Activated CD4-positive, alpha-beta T cell treated with anti-CD3 and anti-CD28 coated beads, Interleukin-2, amount 50 U/mL, for 16 hours (primary cell): ENCODE results near the gene AHR.

ENCODE experiments used
- DNase-seq: peaks from one replicate; pipeline ENCODE4 v3.0.0-alpha.2; 2020

Gene AHR

GRCh38 chr7:17305387-17306171 is 7.1 kb downstream of the AHR start:
- peak; percentile 46 for DNase-seq

GRCh38 chr7:17307000-17307399 is 8.5 kb downstream of the AHR start:
- DNase-seq = peak; percentile 20

GRCh38 chr7:17307558-17307957 is 9.1 kb downstream of the AHR start:
- no peak for DNase-seq

DNA sequence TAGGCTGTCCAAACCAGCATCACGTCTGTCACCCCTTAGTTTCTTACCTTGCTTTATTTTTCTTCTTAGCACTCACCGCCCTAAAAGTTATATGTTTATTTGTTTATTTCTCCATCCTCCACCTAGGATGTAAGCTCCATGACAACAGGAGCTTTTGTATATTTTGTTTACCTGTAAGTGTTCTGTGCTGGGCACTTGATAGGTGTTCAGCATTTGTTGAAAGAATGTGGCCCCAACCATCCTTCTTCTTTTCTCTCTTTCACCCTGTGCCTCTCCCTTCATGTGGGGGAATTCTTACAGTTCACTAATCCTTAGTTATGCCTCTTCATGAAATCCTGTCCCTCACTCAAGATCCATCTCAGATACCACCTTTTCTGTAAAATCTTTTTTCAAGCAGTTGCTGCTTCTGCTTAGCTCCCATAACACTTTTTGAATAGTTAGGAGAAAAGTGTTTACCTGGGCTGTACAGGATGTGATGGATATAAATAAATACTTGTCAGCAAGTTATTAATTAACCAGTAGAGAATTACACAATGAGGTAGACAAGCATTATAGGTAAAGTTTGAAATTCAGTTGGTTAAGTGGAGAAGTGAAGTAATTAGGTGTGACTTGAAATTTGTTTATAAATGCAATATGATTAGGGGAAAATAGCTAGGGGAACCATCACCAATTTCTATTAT is 9.7 kb downstream of the AHR start:
- no peak for DNase-seq

DNA sequence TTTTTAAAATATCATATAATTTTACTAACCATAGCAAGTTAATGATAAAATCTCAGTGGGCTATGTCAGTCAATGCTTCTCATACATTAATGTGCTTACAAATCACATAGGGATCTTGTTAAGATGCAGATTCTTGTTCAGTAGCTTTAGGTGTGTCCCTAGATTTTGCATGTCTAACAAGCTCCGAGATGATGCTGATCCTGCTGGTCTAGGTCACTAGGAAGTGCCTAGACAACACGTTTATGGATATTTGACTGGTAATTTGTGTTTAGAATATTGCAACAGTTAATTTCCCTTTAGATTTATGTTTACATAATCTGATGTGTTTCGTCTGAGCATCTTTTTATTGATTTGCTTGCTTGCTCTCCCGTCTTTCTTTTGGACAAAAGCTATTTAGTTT is 12.7 kb downstream of the AHR start:
- no peak for DNase-seq

DNA sequence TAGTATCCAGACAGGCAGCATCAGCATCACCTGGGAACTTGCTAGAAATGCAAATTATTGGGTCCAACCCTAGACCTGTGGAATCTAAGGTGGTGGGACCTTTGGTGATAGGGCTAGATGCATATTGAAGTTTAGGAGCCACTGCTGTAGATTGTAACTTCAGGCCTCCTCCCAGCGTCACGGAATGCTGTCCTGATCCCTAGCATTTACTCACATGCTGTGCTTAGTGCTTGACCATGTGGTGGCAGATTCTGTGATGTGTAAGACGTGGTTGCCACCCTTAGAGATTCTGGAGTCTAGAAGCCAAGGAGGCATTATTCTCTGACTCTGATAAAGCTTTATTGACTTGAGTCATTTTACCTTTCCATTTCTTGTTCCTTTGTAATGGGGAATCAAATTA is 13.5 kb downstream of the AHR start:
- DNase-seq = no peak

GRCh38 chr7:17312641-17313040 is 14.2 kb downstream of the AHR start:
- no peak for DNase-seq

DNA sequence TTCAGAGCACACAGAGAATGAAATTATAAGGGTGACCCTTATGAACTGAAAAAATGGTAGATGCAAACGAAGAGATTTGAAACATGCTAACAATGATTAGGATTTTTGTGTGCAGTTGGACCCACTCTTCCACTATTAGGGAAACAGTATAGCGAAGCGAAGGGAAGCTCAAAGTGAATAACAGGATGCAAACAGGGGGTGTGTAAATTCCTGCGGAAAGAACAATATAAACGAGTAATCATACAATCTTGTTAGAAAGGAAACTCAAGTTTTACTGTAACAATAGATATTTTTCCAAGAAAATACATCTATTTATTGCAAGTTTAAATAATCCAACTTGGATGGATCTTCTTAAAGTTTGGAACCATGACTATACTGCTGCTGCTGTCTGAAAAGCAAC is 14.7 kb downstream of the AHR start:
- DNase-seq = no peak

DNA sequence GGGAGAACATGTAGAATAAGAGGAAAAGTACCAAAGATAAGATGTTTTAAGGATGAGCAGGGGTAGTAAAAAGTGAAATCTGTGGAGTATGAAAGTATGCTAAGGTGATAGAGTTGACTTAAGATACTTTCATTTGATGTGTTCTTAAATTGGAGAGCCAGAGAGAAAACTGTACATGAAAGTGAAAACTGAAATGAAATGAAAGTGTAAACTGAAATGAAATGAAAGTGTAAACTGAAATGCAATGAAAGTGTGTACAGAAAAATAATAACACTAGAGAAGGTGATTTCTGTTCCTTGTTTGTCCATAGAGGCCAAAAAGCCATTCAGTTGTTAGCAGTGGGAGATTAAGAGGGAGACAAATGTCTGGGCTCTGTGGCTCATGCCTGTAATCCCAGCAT is 17.5 kb downstream of the AHR start:
- DNase-seq = peak; percentile 12

- DNase-seq = no peak
Observed at GRCh38 chr7:17318146-17318545, 19.7 kb downstream of the AHR start.

- no peak for DNase-seq
Observed at GRCh38 chr7:17319164-17320101, 21.0 kb downstream of the AHR start.

DNA sequence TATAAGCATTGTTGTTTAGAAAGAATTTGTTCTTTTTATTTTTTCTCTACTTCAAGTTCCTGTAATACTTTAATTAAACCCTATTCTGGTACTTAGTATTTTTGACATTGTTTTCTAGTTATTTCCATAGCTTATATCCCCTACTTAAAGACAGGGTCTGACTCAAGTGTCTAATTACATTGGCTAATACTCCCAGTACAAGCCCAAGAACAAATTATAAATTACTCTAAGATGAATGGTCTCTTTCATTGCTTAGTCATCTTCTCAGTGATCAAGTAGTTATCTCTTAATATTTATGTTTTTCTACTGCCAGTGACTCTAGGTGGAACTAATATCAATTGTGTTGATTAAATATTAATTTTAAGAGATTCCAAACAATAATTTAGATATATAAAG is 21.6 kb downstream of the AHR start:
- no peak for DNase-seq

DNA sequence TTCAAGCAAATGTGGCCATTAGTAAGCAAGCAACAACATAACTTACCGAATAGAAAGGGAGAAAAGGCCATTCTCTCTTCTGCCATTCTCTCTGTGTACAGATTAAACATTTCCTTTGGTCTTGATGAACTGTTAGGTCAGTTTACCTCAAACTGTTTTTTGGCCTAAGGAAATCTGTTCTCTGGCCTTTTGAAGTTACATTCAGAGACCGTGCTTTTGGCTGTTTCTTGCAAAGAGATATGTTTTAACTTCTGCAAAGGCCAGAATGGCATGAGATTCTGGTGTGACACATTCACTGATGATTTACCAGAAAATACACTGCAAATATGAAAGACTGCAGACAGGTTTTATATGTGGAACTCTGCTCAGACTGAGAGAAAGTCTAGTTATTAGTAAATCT is 22.2 kb downstream of the AHR start:
- DNase-seq = no peak

GRCh38 chr7:17325364-17325763 is 26.9 kb downstream of the AHR start:
- no peak for DNase-seq

DNA sequence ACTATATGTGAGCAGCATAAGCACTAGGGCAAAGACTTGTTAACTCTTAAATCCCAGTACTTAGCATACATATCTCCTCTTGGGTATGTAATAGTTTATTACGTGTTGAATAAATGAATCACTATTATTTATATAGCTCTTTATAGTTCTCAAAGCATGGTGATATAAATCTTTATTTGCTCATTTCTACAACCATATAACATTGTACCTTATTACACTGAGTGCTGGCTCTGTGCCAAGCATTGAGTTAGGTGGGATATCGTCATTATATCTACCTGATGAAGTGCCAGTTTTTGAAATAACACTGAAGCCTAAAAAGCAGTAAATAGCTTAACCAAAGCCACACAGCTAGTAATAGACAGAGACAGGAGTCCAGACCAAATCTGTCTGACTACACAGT is 27.9 kb downstream of the AHR start:
- DNase-seq = no peak

DNA sequence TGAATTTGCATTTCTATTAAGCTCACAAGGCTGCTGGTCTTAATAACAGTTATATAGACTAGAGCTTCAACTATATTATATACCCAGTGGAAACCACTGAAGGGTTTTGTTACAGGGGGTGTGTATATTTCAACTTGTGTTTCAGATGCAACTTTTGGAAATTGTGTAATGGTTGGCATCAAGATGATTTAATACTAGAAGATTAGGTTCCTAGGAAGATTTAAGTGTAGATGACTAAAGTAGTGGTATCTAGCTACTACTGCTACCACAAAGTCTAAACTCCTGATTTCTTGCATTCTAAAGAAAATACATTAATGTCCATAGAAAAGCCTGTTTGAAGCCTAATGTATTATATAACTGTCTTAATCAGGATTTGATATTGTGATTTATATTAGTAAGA is 30.2 kb downstream of the AHR start:
- DNase-seq = no peak

DNA sequence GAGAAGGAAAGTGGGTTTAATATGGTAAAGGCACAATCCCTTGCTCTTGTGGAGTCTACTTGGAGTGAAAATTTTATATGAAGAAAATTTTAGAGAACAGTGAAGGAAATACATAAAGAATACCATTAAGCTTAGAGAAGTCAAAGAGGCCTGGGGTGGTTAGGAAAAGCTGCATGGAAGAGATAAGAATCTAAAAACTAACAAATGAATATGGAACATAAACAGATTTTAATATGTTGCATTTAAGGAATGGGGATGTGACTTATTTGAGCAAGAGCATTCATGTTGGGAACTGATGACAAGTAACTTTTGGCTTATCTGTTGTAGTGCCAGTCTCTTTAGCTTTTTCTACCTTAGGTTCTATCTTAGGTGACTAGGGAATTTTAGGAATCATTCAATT is 31.0 kb downstream of the AHR start:
- no peak for DNase-seq

DNA sequence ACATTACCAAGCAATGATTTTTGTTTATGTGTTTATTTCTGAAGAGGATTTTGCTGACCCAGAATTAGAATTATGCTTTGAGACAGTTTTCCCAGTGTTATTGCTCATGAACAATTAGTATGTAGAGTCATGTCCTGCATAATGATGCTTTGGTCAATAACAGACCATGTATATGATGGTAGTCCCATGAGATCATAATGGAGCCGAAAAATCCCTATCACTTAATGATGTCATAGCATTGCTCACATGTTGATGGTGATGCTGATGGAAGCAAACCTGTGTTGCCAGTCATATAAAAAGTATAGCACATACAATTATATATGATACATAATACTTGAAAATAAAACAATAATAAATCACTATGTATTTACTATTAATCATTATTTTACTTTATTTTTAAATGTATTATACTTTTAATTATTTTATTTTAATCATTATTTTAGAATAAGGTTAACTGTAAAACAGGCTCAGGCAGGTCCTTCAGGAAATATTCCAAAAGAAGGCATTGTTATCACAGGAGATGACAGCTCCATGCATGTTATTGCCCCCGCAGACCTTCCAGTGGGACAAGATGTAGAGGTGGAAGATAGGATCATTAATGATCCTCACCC is 33.5 kb downstream of the AHR start:
- DNase-seq = no peak

DNA sequence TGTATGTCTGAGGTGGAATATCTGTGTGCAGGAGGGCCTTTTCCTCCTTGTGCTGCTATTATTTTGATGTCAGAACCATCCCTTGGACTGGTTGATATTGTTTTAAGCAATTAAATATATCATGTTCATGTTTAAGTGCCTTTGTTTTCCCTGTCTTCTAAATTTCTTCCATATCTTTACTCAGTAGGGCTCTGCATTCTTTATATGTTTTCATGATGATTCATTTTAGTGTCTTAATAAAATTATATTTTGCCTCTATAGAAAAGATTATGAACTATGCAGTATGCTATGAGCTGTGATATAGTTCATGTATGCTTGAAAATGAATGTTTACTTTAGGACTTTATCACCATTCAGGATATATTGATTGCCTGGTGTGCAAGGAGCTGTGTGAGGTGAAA is 34.8 kb downstream of the AHR start:
- no peak for DNase-seq

DNA sequence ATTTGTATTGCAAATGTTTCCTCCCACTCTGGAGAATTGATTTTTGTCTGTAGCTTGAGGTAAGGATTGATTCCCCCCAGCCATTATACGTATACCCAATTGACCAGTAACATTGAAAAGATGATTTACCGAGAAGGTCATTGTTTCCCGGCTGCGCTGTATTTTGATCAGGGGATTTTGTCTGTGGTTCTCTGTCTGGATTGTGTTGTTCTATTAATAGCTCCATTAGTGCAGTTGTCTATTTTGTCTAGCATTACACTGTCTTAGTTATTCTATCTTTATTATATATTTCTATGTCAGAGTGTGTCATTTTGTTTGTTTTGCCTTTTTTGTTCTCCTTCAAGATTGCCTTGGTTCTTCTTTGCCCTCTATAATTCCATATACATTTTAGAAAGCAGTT is 37.7 kb downstream of the AHR start:
- DNase-seq = no peak

GRCh38 chr7:17339139-17339538 is 40.7 kb downstream of the AHR start:
- no peak for DNase-seq

GRCh38 chr7:17339952-17340351 is 41.5 kb downstream of the AHR start:
- no peak for DNase-seq

GRCh38 chr7:17340655-17341054 is 42.2 kb downstream of the AHR start:
- no peak for DNase-seq
